CMK (cell line): Measurements from ENCODE around the gene VWA2.

ENCODE experiments used
- DNase-seq: peaks from one replicate; pipeline ENCODE4 v3.0.0-alpha.2; 2010; ENCODE audit warnings: low read depth

VWA2 gene

DNA sequence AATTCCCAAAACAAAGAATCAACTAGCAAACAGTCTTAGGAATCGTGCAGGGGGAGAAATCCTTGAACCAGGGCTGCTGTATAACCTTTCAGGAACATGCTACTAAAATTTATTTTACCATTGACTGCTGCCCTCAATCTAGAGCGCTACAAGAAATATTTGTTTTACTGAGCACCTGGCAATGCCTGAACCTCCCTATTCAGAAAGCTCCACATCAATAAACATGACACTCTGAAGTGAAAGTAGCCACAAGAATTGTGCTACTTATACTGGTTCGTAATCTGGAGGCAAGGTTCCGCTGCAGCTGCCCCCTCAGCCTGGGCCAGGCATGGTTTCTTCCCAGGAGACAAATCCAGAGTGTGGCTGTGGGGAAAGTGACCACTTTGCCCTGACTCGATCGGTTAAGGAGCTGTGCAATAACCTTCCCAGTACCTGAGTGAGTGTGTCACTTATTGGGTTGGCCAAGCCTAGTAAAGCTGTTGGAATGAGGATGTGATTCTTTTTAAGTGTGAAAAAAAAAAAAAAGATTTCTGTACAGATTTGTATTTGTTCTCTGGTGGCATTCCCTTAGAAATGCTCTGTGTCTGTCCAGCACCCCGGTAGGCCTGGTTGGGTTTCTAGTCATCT is 7.7 kb downstream of the VWA2 start:
- DNase-seq: no peak

DNA sequence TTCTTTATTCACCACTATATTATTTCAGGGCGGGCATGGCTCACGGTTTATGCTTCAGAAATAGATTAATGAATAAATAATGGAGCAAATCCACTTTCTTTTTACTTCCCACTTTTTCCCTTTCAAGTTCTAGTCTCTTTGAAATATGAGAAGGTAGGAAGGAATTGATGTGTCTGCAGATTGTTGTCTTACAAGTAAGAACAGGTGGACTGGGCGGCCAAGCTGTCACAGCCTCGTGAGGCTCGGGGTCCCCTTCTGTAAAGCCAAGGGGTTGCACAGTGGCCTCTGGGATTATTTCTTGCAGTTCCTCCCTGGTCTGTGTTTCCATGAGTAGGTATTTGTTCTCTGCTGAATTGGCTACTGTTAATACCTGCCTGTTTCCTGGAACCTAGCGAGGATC is 11.2 kb downstream of the VWA2 start:
- no peak for DNase-seq

DNA sequence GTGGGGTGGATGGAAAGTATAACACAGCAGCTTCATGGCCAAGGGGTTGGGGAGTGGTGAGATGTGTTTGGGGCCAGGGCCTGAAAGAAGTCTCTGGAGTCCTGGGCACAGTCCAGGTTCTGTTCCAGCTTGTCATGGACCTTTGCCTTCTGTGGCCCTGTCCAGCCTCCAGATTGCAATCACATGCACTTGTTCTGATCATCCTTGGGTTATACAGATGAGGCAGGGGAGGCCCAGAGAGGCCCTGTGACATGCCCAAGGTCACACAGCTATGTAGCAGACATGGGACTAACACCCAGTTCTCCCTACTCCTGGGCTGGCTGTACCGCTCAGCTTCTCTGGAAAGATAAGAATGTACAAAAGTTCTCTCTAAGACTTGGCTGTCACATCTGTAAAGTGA is 11.7 kb downstream of the VWA2 start:
- no peak for DNase-seq

DNA sequence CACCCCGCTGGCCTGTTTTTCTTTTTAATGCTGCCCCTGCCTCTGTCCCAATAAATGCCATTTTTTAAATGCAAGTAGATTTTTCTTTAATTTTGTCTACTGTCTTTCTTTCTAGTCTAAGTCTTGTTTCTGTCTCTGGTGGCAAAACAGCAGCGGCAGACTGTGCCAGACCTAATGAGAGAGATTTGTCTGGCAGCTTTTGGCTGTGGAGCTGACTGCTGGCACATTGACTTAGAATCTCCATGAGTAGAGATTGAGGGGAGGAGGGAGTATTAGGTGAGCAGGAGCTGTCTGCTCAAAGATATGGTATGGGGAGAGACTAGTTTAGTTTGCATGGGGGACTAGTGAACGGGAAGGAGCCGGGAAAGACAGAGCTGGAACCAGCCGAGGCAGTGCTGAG is 13.0 kb downstream of the VWA2 start:
- DNase-seq: no peak

GRCh38 chr10:114252883-114253282 is 13.8 kb downstream of the VWA2 start:
- no peak for DNase-seq

GRCh38 chr10:114255227-114255626 is 16.2 kb downstream of the VWA2 start:
- DNase-seq: no peak

DNA sequence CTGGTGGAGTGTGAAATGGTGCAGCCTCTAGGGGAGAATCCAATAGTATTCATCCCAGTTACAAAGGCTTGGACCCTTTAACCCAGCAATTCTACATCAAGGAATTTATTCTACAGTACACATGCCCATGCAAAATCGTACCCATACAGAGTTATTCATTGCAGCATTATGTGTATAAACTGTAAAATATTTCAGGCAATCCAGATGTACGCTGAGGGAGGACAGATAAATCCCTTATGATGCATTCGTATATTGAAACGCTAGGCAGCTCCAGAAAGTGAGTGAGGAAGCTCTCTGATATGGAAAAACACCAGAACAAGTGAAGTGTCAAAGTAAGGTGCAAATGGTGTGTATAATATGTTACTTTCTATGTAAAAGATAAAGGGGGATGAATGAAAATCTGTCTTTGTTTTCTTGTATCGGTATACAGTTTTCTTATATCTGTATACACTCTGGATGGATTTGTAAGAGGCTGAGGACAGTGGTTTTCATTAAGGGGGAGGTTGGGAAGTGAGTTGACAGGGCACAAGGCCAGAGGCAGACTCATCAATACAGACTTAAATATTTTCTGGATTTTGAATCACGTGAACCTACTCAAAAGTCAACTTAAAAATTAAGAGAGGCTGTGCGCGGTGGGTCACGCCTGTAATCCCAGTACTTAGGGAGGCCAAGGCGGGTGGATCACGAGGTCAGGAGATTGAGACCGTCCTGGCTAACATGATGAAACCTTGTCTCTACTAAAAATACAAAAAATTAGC is 17.1 kb downstream of the VWA2 start:
- no peak for DNase-seq

DNA sequence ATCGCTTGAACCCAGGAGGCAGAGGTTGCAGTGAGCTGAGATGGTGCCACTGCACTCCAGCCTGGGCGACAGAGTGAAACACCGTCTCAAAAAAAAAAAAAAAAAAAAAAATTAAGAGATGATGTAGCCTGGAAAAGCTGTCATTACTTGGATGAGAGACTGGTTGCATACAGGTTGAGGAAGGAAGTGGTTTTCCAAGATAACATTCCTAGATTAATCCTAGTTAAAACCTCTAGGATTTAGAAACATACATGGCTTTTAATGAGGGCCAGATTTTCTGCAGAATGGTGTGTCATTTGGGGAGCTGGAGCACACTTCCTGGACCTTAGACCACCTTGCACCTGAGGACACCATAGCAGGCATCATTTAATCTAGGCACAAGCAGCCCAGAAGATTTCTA is 17.8 kb downstream of the VWA2 start:
- no peak for DNase-seq

- DNase-seq: no peak
These were observed 18.4 kb downstream of the VWA2 start for GRCh38 chr10:114257498-114257897.

DNA sequence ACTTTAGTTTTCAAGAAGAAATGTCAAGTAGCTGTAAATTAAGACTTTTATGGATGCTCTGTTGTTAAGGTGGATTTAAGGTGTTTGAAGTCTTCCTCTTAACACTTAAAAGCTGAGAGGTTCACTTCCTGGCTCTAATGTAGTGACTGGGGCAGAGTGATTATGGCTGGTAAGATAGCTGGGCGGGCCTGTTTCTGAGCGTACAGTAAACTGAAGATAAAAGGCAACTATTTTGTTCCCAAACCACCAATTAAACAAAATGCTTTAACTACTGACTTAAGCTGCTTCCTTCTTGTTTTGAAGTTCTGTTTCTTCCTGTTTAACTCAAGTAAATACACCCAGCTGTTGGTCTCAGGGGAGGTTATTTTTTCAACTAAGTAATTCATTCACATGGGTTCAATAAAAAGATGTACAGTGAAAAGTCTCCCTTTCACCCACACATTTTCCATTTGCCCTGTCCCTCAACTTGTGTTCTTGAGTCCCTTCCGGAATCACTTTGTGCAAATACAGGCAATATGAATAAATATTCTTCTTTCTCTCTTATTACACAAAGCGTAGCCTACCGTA is 19.3 kb downstream of the VWA2 start:
- no peak for DNase-seq

DNA sequence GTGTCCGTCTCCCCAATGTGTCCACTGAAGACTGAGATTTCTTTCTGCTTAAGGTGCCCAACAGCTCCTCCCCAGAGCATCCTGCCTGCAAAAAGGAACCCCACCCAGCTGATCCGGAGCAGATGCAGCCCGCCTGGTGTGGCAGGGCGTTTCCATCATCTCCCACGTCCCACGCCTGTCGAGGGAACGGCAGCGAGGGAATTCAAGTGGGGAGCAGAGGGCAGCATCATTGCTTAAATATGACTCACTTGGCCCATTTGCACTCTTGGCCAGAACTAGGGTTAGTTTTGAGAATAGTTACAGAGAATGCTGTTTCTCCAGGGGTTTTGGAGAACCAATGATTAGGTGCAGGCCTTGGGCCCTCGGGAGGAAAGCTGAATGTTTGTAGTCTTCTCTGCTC is 20.8 kb downstream of the VWA2 start:
- DNase-seq: no peak

DNA sequence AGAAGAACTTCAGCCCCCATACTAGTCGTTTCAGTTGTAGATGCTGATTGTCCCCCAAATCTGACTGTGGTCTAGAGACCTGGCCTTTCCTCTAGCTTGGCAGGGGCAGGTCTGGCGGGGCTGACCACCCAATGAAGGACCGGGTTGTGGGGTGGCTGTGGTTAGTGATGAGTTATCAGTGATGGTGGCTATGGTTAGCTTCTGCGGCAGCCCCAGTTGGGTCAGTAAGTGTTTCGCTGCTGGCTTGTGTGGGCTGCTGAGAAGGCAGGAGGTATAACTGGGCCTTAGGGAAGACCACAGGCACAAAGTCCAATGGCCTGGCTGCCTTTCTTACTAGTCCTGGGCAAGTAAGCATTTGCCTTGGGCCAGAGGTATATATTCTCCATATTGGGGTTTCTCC is 21.3 kb downstream of the VWA2 start:
- no peak for DNase-seq

DNA sequence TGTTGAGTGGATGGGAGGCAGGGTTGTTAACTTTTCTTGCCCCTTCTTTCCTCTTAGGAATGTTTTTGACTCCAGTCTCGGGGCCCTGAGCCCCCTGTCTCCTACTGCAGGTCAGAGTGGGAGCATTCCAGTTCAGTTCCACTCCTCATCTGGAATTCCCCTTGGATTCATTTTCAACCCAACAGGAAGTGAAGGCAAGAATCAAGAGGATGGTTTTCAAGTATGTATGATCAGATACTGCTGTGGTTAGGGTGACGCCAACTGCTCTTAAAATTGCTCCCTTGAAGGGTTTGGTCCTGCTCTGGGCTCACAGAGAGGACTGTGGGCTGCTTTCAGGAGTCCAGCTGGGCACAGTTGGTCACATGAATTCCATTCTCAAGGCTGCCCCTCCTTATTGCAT is 22.0 kb downstream of the VWA2 start:
- no peak for DNase-seq

DNA sequence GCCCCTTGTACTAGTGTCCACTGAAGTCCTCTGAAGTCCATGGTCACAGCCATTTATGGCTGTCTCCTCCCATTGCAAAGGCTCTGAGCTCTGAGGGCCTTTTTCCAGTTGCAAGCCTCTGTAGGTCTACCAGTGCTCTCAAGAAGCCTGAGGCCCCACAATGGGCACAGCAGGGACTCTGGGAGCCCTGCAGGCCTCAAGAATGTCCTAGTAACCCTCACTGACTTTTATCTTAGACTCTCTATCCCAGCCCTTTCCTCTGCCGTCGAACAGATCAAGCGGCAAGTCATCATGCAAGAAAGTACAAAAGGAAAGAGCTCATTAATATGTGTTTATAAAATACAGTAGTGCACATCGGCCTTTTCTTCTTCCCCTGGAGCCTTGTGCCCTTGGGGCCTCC is 23.4 kb downstream of the VWA2 start:
- no peak for DNase-seq

DNA sequence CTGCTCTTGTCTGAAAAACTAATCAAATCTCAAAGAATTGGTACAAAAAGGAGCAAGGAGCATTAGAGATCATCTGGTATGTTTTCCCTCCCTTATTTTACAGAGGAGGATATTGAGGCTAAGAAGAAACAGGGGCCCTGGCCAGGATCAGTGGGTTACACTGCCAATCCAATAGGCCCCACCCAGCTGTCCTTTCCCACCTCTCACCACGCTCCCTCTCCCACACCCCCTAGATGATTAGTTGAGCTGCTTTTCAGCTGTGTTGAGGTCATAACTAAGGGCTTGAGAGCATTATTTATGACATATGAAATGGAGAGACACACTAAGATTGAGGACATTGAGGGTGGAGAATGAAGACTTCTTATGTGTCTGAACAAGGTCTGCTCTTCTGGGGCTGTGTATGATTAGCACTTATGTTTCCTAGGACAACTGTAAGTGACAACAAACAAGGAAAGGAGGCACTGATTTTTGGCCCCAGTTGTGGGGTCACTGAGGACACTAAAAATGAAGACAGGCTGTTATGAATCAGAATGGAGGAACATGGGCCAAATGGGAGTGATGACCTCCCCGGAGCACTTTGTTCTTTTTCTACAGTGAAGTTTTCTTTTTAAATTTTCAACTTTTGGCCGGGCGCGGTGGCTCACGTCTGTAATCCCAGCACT is 26.5 kb downstream of the VWA2 start:
- no peak for DNase-seq

DNA sequence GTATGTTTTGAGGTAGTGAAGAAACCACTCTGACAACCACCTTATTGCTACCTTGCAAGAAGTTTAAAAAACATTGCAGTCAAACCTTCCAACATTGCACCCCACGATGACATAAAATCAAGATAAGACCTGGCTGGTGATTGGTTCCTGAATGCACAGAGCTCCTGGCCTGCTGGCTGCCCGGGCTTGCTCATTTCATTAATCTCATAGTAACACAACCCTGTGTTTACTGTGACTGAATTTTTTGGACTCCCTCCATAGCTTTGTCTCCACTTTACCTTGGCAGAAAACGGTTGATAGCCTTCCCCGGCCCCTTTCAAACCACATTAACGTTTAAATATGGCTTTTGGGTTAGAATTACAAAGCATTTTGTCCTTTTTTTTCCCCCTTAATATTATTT is 27.5 kb downstream of the VWA2 start:
- DNase-seq: no peak

- no peak for DNase-seq
These were observed 32.2 kb downstream of the VWA2 start for GRCh38 chr10:114271075-114271778.

DNA sequence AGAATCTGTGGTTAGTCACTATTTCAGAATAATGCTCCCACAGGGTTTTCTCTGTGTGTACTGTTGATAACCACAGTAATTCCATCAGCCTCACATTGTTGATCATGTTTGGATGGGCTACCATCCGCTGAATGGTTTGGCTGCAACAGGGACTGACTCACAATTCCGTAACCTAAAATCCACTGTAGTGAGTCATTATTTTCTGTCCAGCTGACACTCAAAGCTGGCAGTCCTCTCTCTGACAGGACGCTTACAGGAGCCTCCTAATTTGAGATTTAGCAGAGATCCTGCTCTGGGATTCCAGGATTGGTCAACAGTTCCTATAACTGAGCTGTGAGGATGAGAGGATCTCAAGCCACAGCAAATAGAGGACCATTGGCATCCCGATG is 32.7 kb downstream of the VWA2 start:
- no peak for DNase-seq

DNA sequence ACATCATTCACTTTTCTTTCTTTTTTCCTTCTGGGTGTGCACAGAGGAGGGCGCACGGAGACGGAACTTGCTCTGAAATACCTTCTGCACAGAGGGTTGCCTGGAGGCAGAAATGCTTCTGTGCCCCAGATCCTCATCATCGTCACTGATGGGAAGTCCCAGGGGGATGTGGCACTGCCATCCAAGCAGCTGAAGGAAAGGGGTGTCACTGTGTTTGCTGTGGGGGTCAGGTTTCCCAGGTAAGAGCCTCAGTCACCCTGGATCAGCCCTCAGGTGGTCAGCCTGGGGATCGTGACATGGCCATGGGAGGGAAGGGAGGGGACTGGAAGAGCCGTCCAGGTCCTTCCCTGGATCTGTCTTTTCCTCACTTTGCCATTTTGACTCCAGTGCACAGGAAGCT is 33.6 kb downstream of the VWA2 start:
- DNase-seq: no peak

DNA sequence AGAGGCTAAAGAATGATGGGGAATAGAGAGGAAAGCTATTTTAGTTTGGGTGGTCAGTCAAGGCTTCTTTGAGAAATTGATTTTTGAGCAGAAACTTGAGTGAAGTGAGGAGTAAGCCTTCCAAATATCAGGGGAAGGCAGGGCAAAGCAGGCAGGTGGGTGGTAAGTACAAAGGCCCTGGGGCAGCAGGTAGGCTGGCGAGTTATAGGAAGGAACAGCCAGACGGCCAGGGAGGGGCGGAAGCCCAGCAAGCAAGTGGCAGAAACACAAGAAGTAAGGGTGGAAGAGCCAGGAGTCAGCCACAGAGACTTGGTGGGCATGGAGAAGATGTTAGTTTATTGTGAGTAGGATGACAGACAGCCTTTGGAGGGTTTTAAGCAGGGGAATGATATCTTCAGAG is 34.9 kb downstream of the VWA2 start:
- no peak for DNase-seq

- DNase-seq: no peak
These were observed 35.8 kb downstream of the VWA2 start for GRCh38 chr10:114274616-114275453.

GRCh38 chr10:114276066-114276465 is 37.0 kb downstream of the VWA2 start:
- DNase-seq: no peak
